Measurements from ENCODE around the gene MBNL1.
"Not testable (repeated sequence)": the region's sequence is repeated elsewhere in the genome, so short reads cannot be mapped to it uniquely, and the experiment has no call there.

The MBNL1 gene

DNA sequence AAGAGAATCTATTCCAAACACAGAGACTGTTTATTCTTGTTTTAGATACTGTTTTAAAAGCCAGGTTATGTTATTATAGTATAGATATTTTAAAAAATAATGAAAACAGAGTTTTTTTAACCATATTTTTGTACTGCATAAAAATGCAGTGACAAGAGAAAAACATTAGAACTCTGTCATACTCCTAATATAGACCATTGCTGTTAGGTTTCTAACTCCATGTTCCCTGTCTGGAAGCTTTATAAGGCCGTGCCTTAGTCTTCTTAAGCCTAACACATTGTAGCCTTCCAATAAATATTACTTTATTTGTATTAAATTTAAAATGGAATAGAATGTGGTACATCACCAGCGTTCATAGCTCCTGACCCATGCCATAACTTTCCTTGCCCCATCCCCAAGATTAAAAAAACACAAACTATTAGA, 53.2 kb downstream of the MBNL1 start:
- DNase-seq = no peak

DNA sequence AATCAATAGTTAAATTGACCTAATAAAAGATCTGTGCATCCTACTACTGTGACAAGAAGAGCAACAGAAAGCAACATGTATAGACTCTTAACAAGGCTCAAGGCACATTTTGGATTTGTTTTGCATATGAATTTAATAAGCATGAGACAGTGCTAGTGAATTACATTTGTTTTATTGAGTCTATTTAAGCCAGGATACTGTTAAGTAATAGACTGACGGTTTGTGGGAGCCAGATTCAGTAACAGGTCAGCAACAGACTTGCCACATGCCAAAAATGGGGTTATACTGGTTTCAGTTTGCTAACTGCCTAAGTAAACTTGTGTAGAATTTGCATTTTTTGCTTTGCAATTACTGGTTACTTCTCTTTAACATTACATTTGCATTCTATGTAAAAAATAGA, 54.0 kb downstream of the MBNL1 start:
- DNase-seq = no peak

DNA sequence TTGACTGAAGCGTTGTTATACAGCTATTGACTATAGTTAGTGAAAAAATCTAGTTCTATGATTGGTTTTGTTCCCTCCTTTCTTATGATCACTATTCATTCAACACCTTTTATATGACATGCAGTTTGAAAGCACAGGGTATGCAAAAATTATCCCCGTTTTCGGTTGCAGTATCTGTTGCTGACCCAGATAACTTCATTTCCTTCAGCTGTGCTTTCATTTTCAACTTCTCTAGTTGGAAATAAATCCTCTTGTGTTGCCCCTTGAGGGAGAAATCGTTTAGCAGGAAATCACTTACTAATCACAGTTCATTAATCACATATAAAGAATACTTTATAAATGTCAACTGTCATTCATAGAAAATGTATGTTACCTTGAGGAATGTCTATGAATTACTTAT, 55.1 kb downstream of the MBNL1 start:
- no peak for DNase-seq

DNA sequence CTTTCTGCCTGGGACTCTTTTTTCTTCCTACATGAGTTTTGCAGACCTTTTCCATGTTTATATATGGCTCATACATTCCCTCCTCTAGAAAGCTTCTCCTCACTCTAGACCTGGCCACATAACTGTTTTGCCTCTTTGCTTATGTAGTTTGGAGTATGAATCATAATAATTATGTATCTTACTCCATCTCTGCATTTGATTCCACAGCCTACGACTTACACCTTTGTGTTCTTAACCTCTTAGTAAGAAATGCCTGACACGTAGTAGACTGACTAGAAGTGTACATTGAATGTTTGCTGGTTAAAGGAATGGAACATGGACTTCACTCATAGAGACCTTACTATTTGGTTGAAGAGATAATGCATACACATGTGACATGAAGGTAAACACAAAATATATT, 56.4 kb downstream of the MBNL1 start:
- DNase-seq = no peak

DNA sequence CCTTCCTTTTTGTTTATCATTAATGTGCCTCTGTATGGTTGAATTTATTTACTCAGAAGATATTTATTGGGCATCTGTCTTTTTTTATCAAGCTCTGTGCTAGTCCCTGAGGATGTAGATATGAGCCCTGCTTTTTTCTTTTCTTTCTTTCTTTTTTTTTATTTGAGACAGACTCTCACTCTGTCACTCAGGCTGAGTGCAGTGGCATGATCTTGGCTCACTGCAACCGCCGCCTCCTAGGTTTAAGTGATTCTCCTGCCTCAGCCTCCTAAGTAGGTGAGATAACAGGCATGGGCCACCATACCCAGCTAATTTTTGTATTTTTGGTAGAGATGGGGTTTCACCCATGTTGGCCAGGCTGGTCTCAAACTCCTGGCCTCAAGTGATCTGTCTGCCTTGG, 58.5 kb downstream of the MBNL1 start:
- no peak for DNase-seq

DNA sequence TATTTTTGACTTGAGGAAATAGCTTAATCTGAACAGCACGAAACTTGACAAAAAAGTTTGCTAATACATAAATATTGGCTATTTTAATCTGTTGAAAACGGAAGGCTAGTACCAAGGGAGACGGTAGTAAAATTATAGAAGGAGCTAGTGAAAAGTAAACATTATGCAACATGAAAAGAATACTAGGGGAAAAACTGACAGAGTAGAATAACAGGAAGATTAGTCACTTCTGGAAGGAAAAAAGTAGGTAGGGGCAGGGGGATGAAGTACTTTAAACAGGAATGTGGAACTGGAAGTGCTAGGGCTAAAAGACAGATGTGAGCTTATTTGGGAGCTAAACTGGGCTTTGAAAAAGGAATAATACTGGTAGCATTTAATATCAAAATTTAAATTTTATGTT, 60.1 kb downstream of the MBNL1 start:
- DNase-seq = no peak

DNA sequence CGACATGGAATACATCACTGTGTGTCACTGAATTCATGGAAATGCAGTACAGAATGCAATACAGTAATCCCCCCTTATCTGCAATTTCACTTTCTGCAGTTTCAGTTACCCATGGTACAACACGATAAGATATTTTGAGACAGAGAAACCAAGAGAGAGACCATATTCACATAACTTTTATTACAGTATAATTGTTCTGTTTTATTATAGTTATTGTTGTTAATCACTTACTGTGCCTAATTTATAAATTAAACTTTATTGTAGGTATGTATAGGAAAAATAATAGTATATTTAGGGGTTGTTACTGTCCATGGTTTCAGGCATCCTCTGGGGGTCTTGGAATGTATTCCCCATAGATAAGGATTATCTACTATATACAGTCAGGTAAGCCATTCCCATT, 61.8 kb downstream of the MBNL1 start:
- no peak for DNase-seq

DNA sequence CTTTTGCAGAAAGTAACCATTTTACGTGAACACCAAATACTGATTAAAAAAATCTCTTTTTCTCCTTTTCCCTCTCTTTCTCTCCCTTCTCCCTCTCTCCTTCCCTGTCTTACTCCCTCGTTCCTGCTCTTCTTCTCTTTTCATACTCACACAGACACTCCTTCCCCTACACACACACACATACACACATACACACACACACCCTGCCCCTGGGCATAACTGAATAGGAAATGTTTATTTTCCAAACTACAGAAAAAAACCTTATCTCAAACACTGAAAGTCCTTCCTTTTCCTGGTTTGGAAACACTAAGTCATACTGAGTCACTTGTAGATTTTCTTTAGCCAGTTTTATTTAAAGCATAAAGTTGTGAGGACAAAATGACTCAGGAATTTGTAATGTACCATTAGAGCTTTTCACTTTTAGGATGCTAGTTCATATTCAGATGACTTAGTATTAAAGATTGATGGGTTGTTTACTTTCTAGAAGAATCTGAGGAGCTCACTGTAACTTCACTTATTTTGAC, 62.4 kb downstream of the MBNL1 start:
- DNase-seq = no peak

DNA sequence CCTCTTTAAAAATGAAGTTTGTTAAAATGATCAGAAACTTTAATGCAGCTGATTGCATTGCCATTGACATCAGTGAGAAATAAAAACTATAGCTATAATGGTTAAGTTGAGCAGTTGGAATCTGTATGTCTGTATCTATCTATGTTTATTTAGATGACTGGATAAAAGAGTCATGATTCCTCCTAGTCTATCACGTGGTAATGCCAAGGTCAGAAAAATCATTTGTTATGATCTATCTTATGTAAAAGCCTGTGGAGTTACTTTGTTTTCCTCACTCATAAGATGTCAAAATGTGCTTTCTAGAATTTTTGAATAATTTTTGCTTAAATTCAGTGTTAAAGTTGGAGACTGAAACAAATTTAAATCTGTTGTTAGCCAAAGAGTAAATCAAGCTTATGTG, 63.3 kb downstream of the MBNL1 start:
- DNase-seq = no peak

DNA sequence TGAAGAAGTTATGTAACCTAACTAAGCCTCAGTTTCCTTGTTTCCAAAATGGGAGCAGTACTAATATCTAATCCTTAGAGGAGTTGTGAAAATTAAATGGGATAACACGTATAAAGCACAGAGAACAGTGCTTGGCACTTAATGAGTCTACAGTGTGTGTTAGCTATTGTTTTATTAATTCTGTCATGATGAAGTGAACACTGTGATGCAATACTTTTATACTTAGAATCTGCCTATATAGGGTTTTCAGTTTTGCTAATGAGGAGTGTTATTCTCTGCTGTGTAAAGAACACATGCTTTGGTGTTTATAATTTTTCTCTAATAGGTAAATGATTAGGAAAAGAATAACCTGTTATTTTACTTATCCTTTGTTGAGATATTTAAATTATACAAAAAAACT, 65.2 kb downstream of the MBNL1 start:
- no peak for DNase-seq

DNA sequence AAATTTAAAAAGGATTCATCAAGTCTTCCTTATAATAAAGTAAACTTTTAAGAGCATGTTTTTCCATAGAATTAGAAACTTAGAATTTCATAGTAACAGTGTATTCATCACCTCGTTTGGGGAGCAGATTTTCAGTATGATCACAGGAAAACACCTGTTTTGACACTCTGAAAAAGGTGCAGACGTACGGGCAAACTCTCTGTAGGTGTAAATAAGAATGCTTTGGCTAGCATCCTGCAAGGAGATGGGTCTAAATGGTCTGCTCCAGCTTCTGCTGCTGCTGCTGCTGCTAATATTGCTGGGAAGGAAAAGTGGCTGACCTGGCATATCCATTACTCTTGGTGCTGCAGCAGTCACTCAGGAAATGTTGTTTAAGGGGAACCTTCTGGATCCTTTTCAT, 66.0 kb downstream of the MBNL1 start:
- no peak for DNase-seq

DNA sequence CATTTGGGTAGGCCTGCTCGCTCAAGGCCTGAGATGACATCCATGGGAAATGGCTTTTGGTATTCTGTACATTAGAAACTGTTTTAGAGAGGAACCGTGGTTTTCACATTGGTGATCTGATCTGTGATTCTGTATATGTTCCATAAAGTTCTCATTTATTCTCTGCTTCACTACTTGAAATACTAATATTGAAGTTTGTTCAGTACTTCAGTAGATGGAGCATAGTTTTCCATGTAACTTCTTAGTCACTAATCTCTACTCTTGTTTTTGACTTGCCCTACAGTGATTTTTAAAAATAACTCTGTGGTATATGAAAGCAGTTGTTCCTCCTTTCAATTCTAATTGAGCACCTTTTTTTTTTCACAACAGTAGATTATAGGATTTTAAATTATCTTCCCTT, 66.5 kb downstream of the MBNL1 start:
- DNase-seq = no peak

DNA sequence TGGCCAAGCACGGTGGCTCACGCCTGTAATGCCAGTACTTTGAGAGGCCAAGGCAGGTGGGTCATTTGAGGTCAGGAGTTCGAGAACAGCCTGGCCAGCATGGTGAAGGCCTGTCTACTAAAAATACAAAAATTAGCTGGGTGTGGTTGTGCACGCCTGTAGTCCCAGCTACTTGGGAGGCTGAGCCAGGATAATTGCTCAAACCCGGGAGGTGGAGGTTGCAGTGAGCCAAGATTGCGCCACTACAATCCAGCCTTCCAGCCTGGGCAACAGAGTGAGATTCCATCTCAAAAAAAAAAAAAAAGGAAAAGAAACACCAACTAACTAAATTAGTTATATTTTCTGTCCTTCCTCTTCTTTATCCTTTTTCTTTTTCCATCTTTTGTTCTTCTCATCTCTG, 68.6 kb downstream of the MBNL1 start:
- DNase-seq = not testable (repeated sequence)

DNA sequence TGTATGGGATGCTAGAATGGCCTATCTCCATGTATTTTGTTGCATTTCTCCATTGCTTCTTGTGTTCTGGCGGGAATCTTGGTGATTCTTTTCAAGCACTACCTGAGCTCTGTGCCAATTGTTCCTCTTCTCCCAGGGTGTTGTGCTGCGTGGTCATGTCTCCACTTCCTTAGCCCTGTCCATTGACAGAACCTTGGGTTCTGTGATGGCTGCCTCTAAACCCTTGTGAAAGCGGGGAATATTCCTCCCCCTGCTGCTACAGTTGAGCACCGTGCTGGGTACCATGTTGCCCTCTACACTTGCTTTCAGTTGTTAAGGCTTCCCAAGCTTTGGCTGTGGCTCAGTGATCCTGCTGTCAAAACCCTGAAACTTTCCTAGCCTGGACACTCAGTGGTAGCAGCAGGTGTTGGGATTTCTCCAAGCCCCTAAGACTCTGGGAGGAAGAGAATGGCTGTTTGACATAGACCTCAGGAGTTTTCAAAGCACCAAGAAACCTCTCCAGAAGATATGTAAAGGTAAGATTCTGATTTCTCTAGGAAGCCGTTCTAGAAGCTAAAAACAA, 69.5 kb downstream of the MBNL1 start:
- DNase-seq = no peak

DNA sequence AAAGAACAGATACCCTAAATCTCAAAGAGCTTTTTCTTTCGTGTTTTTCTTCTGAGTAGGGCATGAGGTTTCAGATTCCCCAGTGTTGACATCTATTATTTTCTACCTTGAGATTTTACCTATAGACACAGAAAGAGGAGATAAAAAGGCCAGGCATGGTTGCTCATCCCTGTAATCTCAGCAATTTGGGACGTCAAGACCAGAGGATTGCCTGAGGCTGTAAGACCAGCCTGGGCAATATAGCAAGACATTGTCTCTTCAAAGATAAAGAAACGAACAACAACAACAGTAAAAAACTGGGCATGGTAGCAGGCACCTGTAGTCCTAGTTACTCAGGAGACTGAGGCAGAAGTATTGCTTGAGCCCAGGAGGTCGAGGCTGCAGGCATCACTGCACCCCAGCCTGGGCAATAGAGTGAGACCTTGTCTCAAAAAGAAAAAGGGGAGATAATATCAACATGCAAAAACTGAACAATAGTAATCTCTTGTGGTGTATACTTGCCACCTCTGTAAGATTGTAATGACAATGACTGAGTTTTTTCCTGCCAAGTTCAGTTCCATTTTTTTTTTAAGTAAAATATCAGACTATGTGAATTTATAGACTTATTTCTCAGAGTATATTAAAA, 71.3 kb downstream of the MBNL1 start:
- no peak for DNase-seq

DNA sequence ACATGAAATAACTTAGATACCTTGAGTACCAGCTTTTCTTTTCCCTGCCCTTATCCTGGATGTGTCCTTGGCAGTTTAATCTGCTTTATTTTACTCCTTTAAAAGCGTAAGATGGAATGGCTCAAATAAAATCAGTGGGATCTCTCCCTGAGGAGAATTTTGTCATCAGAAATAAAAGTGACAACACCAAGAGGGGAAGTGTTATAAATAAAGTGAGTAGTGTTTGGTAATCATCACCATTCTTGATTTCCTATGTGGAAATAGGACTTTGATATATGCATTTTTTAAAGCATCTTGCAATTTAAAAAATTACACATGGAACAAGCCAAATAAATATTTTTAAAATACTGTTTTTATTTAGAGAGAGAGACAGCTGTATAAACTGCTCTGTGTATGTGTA, 76.5 kb downstream of the MBNL1 start:
- DNase-seq = no peak

DNA sequence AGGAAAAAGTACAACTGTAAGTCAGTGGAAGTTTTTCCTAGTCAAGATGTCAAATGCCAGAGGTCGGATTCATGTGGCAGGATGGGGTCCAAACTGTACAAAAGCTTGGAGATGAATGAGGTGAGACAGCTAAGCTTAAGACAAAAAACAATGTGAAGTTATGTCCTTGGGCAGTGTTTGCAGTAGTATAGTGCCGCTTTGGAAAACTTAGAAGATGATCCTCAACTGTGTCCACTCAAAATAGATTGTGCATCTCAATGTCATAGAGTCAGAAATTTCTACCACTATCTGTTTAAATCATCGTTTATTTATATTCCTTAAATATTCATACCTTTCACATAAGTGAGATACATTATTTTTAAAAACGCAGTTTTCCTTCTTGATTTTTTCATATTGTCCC, 77.3 kb downstream of the MBNL1 start:
- no peak for DNase-seq

DNA sequence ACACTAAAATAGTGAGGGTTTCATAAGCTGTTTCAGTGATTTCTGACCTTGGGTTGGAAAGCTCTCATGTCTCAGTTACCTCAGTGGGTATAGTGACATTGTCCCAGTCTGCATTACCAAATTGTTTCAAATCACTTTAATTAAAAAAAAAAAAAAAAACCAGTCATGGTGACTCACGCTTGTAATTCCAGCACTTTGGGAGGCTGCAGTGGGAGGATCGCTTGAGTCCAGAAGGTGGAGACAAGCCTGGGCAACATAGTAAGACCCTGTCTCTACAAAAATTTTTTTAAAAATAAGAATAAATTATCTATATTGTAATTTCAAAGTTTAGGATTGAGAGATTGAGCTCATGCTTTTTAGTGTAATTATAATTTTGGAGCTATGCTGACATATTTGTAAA, 78.0 kb downstream of the MBNL1 start:
- no peak for DNase-seq

DNA sequence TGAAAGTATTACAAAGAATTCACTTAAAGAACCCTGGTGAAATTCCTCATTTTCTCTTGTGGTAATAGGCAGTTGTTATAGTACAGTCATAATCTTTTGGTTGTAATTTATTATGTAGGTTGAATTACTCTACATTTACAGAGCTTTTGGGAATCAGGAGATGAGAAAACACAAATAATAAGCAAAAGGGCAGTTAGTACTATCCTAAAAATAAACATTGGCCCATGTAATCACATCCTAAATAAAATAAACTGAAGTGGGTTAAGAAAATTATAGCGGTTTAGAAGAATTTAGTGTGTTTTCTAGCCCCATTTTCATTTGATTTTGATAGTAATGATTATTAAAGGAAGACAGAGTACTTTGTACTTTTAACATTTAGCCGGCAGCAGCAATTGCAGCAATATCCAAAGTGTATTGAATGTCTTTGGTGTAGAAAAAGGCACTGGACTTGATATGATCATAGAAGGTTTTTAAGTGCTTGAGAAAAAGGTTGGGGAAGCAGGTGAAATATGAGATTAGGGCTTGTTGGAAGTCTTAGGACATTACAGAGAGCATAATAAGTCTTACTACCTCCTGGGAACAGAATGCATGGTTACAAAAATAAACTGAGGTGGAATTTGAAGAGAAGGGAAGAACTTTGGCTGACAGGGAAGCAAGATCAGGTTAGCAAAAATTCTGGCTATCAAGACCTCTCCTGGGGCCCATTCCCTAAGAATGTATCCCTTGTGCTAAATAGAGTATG, 79.9 kb downstream of the MBNL1 start:
- no peak for DNase-seq

DNA sequence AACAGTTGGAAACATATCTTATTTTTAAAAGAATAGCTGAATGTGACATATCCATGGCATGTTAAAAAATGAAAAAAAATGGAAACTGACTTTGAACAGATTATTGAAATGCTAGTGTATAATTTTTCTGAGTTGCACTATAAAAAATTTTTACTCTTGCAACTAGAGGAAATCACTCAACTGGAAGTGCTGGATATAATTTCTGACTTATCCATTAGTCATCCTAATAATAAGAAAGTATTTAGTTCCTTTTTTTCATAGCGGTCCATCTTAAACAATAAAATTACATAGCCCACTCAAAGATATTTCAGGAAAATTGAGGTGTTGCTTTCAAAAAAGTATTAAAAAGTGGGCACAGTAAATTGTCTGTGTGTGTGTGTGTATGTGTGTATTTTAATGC, 80.7 kb downstream of the MBNL1 start:
- no peak for DNase-seq

DNA sequence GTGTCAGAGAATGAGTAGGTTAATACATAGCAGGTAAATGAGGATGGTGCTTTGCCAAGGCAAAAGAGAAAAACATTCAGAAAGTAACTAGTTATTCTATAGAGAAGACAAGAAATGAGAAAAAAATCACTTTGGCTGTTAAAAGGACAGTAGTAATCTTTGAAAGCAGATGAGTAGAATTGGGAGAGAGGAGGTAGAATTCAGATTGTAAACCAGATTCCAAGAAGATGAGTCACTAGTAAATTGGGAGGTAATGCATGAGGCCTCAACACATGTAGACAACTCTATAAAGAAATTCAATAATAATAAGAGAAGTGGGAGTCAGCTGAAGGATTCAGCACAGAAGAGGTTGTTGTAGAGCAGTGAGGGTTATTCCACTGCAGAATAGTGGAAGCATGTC, 81.4 kb downstream of the MBNL1 start:
- DNase-seq = no peak

DNA sequence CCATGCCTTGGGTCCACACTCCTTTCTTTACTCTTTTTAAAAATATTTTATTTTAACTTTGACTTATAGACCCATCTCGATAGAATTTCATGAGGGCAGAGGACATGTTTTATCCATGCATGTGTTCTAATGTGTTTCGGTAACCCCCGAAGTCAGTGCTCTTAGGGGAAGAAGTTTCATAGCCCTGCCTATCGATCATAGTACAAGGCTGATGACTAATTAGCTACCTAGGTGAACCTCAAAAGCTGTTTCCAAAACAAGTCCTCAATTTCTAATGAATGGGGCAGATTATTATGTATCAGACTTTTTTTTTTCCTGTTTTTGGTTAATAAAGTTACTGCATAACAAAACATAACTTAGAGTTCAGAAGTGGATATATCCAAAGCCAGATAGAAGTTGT, 82.0 kb downstream of the MBNL1 start:
- DNase-seq = no peak

DNA sequence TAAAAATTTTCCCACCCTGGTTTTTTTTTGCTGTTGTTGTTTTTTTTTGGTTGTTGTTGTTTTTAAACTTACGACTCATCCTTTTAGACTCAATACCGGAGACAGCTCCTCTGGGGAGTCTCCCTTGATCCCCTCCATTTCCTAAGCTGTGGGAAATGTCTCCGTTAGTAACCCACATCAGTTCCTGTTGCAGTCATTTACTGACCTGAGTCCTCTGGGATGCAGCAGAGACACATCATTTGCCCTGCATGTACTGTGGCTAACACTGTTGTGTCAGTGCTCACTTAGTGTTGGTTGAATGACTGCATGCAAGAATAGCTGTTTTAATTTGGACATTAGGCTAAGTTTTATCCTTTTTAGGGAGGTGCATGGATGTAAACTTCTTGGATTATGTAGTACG, 83.8 kb downstream of the MBNL1 start:
- DNase-seq = no peak

DNA sequence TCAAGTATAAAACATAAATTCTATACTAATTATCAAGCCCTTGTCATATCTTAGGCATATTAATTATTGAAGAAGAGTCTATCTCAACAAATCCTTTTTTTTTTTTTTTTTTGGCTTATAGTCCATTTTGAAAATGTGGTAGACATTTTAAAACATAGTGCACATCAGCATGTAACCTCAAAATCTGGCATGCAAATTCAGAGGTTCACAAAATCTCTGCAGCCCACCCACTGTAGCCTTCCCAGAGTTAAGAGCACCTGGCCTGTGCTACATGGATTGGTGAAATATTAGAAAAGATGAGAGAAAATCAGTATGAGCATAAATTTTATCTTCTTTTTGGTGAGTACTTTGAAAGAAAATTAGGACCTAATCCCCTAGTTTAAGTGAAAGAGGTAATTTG, 84.8 kb downstream of the MBNL1 start:
- no peak for DNase-seq

Data from stimulated activated CD4-positive, alpha-beta T cell treated with anti-CD3 and anti-CD28 coated beads, Interleukin-2, amount 100 ng/mL, for 24 hours (primary cell).